D721Med (cell line): ENCODE measurements around the gene HTRA3.

Source experiments
- DNase-seq: peaks from one replicate; pipeline ENCODE4 v3.0.0; 2011; ENCODE audit warnings: low spot score; ENCODE audit not compliant: insufficient read length
- FAIRE-seq: peaks from 2 replicates; lab custom pipeline; 2011; peaks lifted over from hg19 to GRCh38; lab: Jason Lieb, UNC
- CTCF ChIP-seq: IDR thresholded peaks from 2 replicates; pipeline ENCODE4 v1.5.1; 2012; ENCODE audit warnings: mild to moderate bottlenecking, control low read depth; ENCODE audit not compliant: insufficient read depth; ENCODE audit errors: missing control alignments

The HTRA3 gene

GRCh38 chr4:8279321-8280157, 10.0 kb downstream of the HTRA3 start:
- DNase-seq: no peak
- TF ChIP-seq CTCF: no peak
- FAIRE-seq: no peak

- FAIRE-seq: no peak
- no peak for TF ChIP-seq CTCF
- DNase-seq: no peak
Observed at GRCh38 chr4:8280158-8280875, 10.8 kb downstream of the HTRA3 start.

- FAIRE-seq (no peak), DNase-seq (no peak)
- no peak for TF ChIP-seq CTCF
Observed at GRCh38 chr4:8280876-8281440, 11.4 kb downstream of the HTRA3 start.

- no peak for TF ChIP-seq CTCF
- DNase-seq: no peak
- FAIRE-seq: no peak
Observed at GRCh38 chr4:8281519-8282133, 12.1 kb downstream of the HTRA3 start.

GRCh38 chr4:8282134-8282641, 12.6 kb downstream of the HTRA3 start:
- DNase-seq: no peak
- FAIRE-seq: no peak
- TF ChIP-seq CTCF: no peak

- no peak for TF ChIP-seq CTCF
- DNase-seq (no peak), FAIRE-seq (no peak)
Observed at GRCh38 chr4:8282742-8283141, 13.2 kb downstream of the HTRA3 start.
